Adipocyte (in vitro differentiated cells): ENCODE measurements around the gene C2orf68.
"Not testable (repeated sequence)": the region's sequence is repeated elsewhere in the genome, so short reads cannot be mapped to it uniquely, and the experiment has no call there.

Source experiments
- DNase-seq: peaks from one replicate; pipeline ENCODE4 v3.0.0-alpha.2; 2015; ENCODE audit warnings: low read depth
- H3K27me3 ChIP-seq: replicated peaks from 2 replicates; pipeline ENCODE4 v1.7.0; 2013; ENCODE audit warnings: mild to moderate bottlenecking, low read length, moderate library complexity; ENCODE audit not compliant: control insufficient read depth, insufficient read depth
- H3K36me3 ChIP-seq: 2 replicates; pipeline ENCODE4 v1.7.0; 2013; ENCODE audit warnings: low read length, mild to moderate bottlenecking, moderate library complexity; ENCODE audit not compliant: control insufficient read depth, insufficient read depth, severe bottlenecking
- H3K4me1 ChIP-seq: 2 replicates; pipeline ENCODE4 v1.7.0; 2013; ENCODE audit warnings: mild to moderate bottlenecking, low read length, moderate library complexity; ENCODE audit not compliant: control insufficient read depth, insufficient read depth
- H3K4me3 ChIP-seq: 2 replicates; pipeline ENCODE4 v1.7.0; 2013; ENCODE audit warnings: mild to moderate bottlenecking, low read length, moderate library complexity
- H3K9ac ChIP-seq: 2 replicates; pipeline ENCODE4 v1.7.0; 2013; ENCODE audit warnings: mild to moderate bottlenecking, low read length, moderate library complexity
- H3K9me3 ChIP-seq: 2 replicates; pipeline ENCODE4 v1.7.0; 2013; ENCODE audit warnings: mild to moderate bottlenecking, low read length, moderate library complexity; ENCODE audit not compliant: control insufficient read depth

C2orf68 gene

DNA sequence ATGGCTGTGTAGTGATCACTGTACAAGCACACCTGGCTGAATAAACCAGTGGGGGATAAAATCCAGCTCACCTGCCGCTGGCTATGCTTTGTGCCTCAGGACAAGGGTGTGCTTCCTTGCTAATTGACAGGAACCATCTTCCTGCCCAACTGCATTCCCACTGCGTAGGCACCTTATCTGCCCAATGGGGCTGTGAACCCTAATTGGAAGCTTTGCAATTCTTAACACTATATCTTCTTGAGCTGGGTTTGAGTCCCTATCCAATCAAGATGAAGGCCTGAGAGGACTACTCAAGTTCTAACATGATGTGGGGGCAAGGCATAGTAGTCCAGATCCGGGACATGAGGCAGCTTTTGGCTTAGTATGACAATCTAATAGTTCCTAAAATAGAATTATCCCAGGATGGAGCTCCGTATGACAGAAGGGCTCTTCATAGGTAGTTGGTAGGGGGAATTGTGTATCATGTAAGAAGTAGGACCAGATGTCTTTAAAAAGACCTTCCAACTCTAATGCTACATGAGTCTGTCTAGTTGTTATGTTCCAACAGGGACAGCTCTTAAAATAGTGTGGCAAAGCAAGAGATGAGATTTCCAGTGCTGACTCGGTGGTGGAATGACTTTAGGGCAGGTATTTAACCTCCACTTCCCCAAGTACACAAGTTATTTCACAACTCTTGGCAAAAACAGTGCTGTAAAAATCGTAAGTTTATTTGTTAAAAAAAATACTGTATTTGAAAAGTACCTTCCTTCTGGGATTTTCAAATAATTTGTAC, 7.1 kb downstream of the C2orf68 start:
- H3K36me3 ChIP-seq, result peaks cover 25% of the 10 kb centered on the region
- DNase-seq, result peak; percentile 59
- H3K27me3 ChIP-seq, result no peaks in the 10 kb centered on the region
- peak overlapping the region; percentile 89 for H3K4me3 ChIP-seq
- H3K9me3 ChIP-seq, result no peaks in the 10 kb centered on the region
- H3K9ac ChIP-seq, result peak overlapping the region; percentile 39
- peaks cover 37% of the 10 kb centered on the region for H3K4me1 ChIP-seq

GRCh38 chr2:85604133-85604444, 7.8 kb downstream of the C2orf68 start:
- Histone ChIP-seq H3K4me1 (peaks cover 37% of the 10 kb centered on the region), H3K4me3 (peak overlapping the region; percentile 89), H3K36me3 (peaks cover 32% of the 10 kb centered on the region)
- H3K27me3 ChIP-seq, H3K9ac ChIP-seq, DNase-seq, H3K9me3 ChIP-seq: not testable (repeated sequence)

- peak; percentile 97 for DNase-seq
- Histone ChIP-seq H3K4me3 (peak within 1 kb of the TSS; percentile 89), H3K4me1 (peaks cover 37% of the 10 kb centered on the region), H3K36me3 (peaks cover 35% of the 10 kb centered on the region), H3K9me3 (no peaks in the 10 kb centered on the region), H3K9ac (peak within 1 kb of the TSS; percentile 88), H3K27me3 (no peaks in the 10 kb centered on the region)
These were observed 9.2 kb downstream of the C2orf68 start, which contains the start of gene TMEM150A for GRCh38 chr2:85602476-85603234. Gene TMEM150A (minus strand): TSS chr2:85602698. CDS start chr2:85601948, 750 bp downstream.

- Histone ChIP-seq H3K4me3 (peak overlapping the region; percentile 89), H3K9me3 (no peaks in the 10 kb centered on the region), H3K36me3 (peaks cover 35% of the 10 kb centered on the region), H3K9ac (peak overlapping the region; percentile 88), H3K27me3 (no peaks in the 10 kb centered on the region), H3K4me1 (peaks cover 37% of the 10 kb centered on the region)
- DNase-seq, result peak; percentile 80
These were observed 9.9 kb downstream of the C2orf68 start for GRCh38 chr2:85601771-85602475.

GRCh38 chr2:85600951-85601770, 10.7 kb downstream of the C2orf68 start:
- no peak for DNase-seq
- H3K9me3 ChIP-seq, result no peaks in the 10 kb centered on the region
- no peaks in the 10 kb centered on the region for H3K27me3 ChIP-seq
- peaks cover 38% of the 10 kb centered on the region for H3K36me3 ChIP-seq
- H3K4me1 ChIP-seq, result peaks cover 42% of the 10 kb centered on the region
- peak overlapping the region; percentile 89 for H3K4me3 ChIP-seq
- peak overlapping the region; percentile 88 for H3K9ac ChIP-seq

GRCh38 chr2:85600235-85600575, 11.7 kb downstream of the C2orf68 start:
- peaks cover 34% of the 10 kb centered on the region for H3K4me1 ChIP-seq
- no peaks in the 10 kb centered on the region for H3K27me3 ChIP-seq
- no peak overlapping the region for H3K9ac ChIP-seq
- no peak for DNase-seq
- no peak overlapping the region for H3K4me3 ChIP-seq
- no peaks in the 10 kb centered on the region for H3K9me3 ChIP-seq
- H3K36me3 ChIP-seq, result peaks cover 38% of the 10 kb centered on the region

GRCh38 chr2:85599468-85600234, 12.2 kb downstream of the C2orf68 start:
- Histone ChIP-seq H3K9me3 (no peaks in the 10 kb centered on the region), H3K4me3 (no peak overlapping the region), H3K4me1 (peaks cover 33% of the 10 kb centered on the region), H3K9ac (no peak overlapping the region), H3K27me3 (no peaks in the 10 kb centered on the region), H3K36me3 (peaks cover 38% of the 10 kb centered on the region)
- DNase-seq, result no peak

DNA sequence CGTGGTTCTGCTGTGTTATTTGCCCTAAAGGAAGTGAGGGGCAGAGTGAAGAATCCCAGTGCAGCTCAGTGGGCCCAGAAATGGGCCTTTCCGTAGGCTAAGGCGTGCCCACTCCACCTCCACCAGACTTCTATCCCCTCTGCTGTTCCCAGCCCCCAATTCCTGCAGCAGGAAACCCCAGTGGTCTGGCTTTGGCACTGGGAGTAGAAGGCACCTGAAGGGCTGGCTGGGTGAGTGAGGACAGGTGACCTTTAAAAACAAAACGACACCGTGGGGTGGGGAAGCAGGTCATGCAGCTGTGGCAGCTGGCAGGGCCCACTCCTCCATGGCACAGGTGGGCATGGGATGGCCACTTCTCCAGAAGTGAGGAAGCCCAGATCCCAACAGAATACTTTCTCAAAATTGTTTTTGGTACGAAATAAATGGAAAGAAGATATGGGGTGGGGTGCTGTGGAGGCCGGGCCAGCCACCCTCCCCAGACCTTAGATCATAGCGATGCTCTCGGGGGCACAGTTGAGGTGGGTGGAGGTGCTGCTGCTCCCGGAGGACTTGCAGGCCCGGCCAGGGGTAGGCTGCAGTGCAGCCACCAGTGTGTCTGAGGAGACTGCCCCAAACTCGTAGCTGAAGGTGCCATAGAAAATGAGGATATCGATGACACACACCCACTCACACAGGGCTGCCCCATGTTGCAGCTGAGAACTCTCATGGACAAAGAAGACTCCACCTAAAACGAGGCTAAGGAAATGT, 13.1 kb downstream of the C2orf68 start:
- no peak for DNase-seq

GRCh38 chr2:85597241-85597640, 14.6 kb downstream of the C2orf68 start:
- peaks cover 26% of the 10 kb centered on the region for H3K4me1 ChIP-seq
- DNase-seq, result no peak
- no peaks in the 10 kb centered on the region for H3K27me3 ChIP-seq
- H3K4me3 ChIP-seq, result no peak overlapping the region
- H3K36me3 ChIP-seq, result peaks cover 38% of the 10 kb centered on the region
- peak overlapping the region; percentile 24 for H3K9ac ChIP-seq
- no peaks in the 10 kb centered on the region for H3K9me3 ChIP-seq

More for the DNA sequence above, 13.1 kb downstream of the C2orf68 start:
- H3K4me3 ChIP-seq, result no peak overlapping the region
- peaks cover 27% of the 10 kb centered on the region for H3K4me1 ChIP-seq
- no peak overlapping the region for H3K9ac ChIP-seq
- no peaks in the 10 kb centered on the region for H3K9me3 ChIP-seq
- peaks cover 38% of the 10 kb centered on the region for H3K36me3 ChIP-seq
- no peaks in the 10 kb centered on the region for H3K27me3 ChIP-seq
